ENCODE results near the gene SMG9. TPM values are rescaled to one million over a fixed set of nuclear protein-coding genes. Genes with fewer than 3 reads are reported as not detected.

The SMG9 gene
- total and polyA plus RNA-seq, 2 donors (not counting 1 experiment from before 2014, with no cell fraction given): 6.0 to 6.1 TPM

DNA sequence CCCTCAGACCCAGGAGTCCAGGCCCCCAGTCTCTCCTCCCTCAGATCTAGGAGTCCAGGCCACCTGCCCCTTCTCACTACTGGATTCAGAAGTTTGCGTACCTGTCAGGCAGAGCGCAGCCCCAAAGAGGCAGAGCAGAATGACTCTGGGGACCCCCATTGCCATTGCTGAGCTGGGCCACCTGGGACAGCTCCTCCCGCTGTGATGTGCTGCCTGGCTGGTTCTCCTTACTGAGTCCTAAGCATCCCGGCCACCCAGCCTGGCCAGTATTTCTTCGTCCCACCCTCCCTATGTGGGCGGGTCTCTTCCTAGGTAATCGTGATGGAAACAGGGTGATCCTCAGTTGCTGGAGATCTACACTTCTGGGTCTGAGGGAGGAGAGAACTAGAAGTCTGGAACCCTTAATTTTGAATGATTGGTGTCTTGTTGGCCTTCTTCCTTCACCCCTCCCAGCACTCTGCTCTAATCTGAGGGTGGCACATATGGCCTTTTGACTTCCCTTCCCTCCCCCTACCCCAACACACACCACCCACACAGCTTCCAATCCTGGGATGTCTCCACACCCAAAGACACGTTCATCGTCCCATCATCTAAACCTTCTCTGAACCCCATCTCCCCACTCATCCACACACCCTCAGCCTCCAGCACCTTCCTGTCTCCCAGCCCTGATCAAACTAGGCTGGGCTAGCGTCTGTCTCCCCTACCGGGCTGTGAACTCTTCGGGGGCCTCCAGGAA lies 47.6 kb upstream of the SMG9 start, which contains the start of gene LYPD5:
Gene LYPD5, minus strand, starts transcription at position 232 of the 736 bp plus-strand sequence. Its CDS starts 67 bp downstream, at position 165.
- H3K9me3 ChIP-seq (ENCODE audit: control insufficient read depth, insufficient read depth, low read depth, low read length): no peaks in the 10 kb centered on the region

DNA sequence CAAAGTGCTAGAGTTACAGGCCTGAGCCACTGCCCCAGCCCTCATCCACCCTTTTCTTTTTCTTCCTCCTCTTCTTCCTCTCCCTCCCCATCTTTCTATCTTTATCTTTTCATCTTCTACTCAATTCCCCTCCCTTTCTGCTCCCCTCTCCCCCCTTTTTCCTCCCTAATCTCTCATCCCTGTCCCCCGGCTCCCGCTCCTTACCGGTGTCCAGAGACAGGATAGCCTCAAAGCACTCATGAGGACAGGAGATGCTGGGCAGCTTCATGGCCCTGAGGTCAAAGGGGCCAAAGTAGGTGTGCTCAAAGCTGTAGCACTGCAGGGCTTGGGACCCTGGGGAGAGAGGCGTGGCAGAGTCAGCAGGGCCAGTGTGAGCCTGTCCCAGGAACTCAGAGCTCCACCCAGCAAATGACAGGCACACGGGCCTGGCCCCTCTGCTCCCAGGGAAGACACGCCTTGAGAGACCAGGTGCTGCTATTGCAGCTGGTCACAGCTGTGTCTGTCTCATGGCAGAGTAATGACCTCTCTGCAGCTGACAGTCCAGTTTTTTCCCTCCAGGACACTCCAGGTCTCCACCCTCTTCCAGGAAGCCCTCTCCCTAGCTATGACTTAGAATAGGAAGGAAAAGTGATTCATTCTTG lies 44.9 kb upstream of the SMG9 start:
- no peak overlapping the region for H3K9ac ChIP-seq (ENCODE audit: insufficient read depth, low read length)
- H2AFZ ChIP-seq (ENCODE audit: low read length): no peak overlapping the region
- H3K4me2 ChIP-seq (ENCODE audit: extremely low read depth, insufficient read depth, low read length): no peak overlapping the region
- H3K36me3 ChIP-seq (ENCODE audit: control insufficient read depth, insufficient read depth, low read length): no peaks in the 10 kb centered on the region
- H3K4me3 ChIP-seq (replicated peaks in 1 of 4; ENCODE audit: control extremely low read depth in 1 of 4, insufficient read depth in 1 of 4, low read depth in 3 of 4, low read length in 4 of 4): no peak overlapping the region
- H3K9me3 ChIP-seq (ENCODE audit: control insufficient read depth, insufficient read depth, low read depth, low read length): no peaks in the 10 kb centered on the region
- H3K79me2 ChIP-seq (ENCODE audit: control insufficient read depth, insufficient read depth, low read length): no peaks in the 10 kb centered on the region
- H3K4me1 ChIP-seq (ENCODE audit: control insufficient read depth, extremely low read depth, insufficient read depth, low read length): no peaks in the 10 kb centered on the region
- peaks cover 16% of the 10 kb centered on the region for H3K27me3 ChIP-seq (ENCODE audit: control insufficient read depth, insufficient read depth, low read length)
- no peak for TF ChIP-seq EZH2 (IDR thresholded peaks at IDR 0.05; ENCODE audit: low read length, missing control alignments)
- TF ChIP-seq, protein P1, sequence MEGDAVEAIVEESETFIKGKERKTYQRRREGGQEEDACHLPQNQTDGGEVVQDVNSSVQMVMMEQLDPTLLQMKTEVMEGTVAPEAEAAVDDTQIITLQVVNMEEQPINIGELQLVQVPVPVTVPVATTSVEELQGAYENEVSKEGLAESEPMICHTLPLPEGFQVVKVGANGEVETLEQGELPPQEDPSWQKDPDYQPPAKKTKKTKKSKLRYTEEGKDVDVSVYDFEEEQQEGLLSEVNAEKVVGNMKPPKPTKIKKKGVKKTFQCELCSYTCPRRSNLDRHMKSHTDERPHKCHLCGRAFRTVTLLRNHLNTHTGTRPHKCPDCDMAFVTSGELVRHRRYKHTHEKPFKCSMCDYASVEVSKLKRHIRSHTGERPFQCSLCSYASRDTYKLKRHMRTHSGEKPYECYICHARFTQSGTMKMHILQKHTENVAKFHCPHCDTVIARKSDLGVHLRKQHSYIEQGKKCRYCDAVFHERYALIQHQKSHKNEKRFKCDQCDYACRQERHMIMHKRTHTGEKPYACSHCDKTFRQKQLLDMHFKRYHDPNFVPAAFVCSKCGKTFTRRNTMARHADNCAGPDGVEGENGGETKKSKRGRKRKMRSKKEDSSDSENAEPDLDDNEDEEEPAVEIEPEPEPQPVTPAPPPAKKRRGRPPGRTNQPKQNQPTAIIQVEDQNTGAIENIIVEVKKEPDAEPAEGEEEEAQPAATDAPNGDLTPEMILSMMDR (conservative IDR thresholded peaks at IDR 0.05 in 1 of 2, IDR thresholded peaks at IDR 0.05 in 1 of 2; ENCODE audit: low read depth in 1 of 2, low read length in 2 of 2): no peak
- H3K27ac ChIP-seq (ENCODE audit: insufficient read depth, low read length): no peak overlapping the region
- no peak for DNase-seq (ENCODE audit: low read depth in 2 of 2)
- H4K20me1 ChIP-seq (ENCODE audit: control insufficient read depth, extremely low read depth, insufficient read depth, low read length): no peaks in the 10 kb centered on the region

More for the DNA sequence above, 47.6 kb upstream of the SMG9 start, which contains the start of gene LYPD5:
- H3K27me3 ChIP-seq (ENCODE audit: control insufficient read depth, insufficient read depth, low read length): peaks cover 3% of the 10 kb centered on the region
- no peaks in the 10 kb centered on the region for H3K36me3 ChIP-seq (ENCODE audit: control insufficient read depth, insufficient read depth, low read length)
- no peak for DNase-seq (ENCODE audit: low read depth in 2 of 2)
- H3K79me2 ChIP-seq (ENCODE audit: control insufficient read depth, insufficient read depth, low read length): no peaks in the 10 kb centered on the region
- H2AFZ ChIP-seq (ENCODE audit: low read length): no peak within 1 kb of the TSS
- no peak for TF ChIP-seq EZH2 (IDR thresholded peaks at IDR 0.05; ENCODE audit: low read length, missing control alignments)
- TF ChIP-seq, protein P1 (conservative IDR thresholded peaks at IDR 0.05 in 1 of 2, IDR thresholded peaks at IDR 0.05 in 1 of 2; ENCODE audit: low read depth in 1 of 2, low read length in 2 of 2): no peak
- H3K4me1 ChIP-seq (ENCODE audit: control insufficient read depth, extremely low read depth, insufficient read depth, low read length): no peaks in the 10 kb centered on the region
- no peak within 1 kb of the TSS for H3K9ac ChIP-seq (ENCODE audit: insufficient read depth, low read length)
- H3K4me2 ChIP-seq (ENCODE audit: extremely low read depth, insufficient read depth, low read length): no peak within 1 kb of the TSS
- no peak within 1 kb of the TSS for H3K4me3 ChIP-seq (replicated peaks in 1 of 4; ENCODE audit: control extremely low read depth in 1 of 4, insufficient read depth in 1 of 4, low read depth in 3 of 4, low read length in 4 of 4)
- no peaks in the 10 kb centered on the region for H4K20me1 ChIP-seq (ENCODE audit: control insufficient read depth, extremely low read depth, insufficient read depth, low read length)
- H3K27ac ChIP-seq (ENCODE audit: insufficient read depth, low read length): no peak within 1 kb of the TSS

All from fibroblast of lung (primary cell).